SK-N-SH (cell line): ENCODE measurements around the gene RRP1B.

ENCODE experiments used
- CTCF ChIP-seq: fragments of 200-600 bp; sonication (generic); IDR thresholded peaks from 2 replicates; pipeline ENCODE4 v1.6.1; 2017; ENCODE audit warnings: antibody characterized with exemption, mild to moderate bottlenecking, moderate library complexity
- SIN3A ChIP-seq: IDR thresholded peaks from 2 replicates; pipeline ENCODE4 v1.6.1; 2012; ENCODE audit warnings: low read depth, mild to moderate bottlenecking, low read length, moderate library complexity, borderline replicate concordance
- SMC3 ChIP-seq: IDR thresholded peaks from 2 replicates; pipeline ENCODE4 v1.6.1; 2012; ENCODE audit warnings: low read depth, low read length, improper control_type of control experiment

DNA sequence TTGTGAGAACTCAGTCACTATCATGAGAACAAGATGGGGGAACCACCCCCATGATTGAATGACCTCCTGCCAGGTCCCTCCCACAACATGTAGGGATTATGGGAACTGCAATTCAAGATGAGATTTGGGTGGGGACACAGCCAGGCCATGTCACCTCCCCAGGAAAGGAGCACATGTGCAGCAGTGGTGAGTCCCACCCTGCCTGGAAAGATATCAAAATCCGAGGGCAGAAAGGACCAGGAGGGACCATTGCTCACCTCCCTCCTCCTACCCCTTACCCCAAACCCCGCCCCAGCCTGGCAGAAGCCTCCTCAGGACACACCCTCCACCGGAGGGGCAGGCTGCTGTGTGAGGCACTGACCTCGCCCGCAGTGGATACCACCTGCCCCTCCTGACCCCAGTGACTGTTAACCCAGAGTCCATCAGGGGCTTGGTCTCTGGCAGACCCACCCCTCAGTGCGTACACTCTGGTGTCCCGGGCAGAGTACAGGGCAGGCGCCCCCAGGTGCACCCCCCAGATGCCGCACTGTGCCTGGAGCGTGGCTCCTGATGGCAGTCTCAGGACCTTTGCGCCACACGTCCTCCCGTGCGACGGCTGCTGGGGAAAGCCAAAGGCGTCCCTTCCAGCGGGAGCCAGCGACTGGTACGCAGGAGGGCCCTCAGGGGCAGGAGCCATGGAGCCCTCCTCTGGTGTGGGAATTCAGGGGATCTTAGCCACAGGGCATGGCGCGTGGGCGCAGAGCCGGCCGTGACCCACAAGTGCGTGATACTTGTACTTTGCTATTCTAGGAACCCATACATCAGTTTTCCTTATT, 80.5 kb downstream of the RRP1B start:
- TF ChIP-seq SMC3 (no peak), CTCF (no peak), SIN3A (no peak)
